Coronary artery (tissue), 2 donors: ENCODE data around the gene WHRN.

Experiments
- DNase-seq: peaks from one replicate; pipeline ENCODE4 v3.0.0-alpha.2; 2017; ENCODE audit warnings: low spot score
- H3K27ac ChIP-seq, 2 donors: fragments of 200-600 bp; sonication (generic); one replicate each; pipeline ENCODE4 v1.5.1; 2016 to 2019
- H3K4me3 ChIP-seq: fragments of 200-600 bp; sonication (generic); 2 replicates; pipeline ENCODE4 v1.5.1; 2016; ENCODE audit warnings: mild to moderate bottlenecking, moderate library complexity
- CTCF ChIP-seq: fragments of 200-600 bp; sonication (generic); IDR thresholded peaks from one replicate; pipeline ENCODE4 v1.5.1; 2019; ENCODE audit warnings: antibody characterized with exemption

The WHRN gene

GRCh38 chr9:114478871-114479270, 26.4 kb downstream of the WHRN start:
- no peak overlapping the region for H3K4me3 ChIP-seq
- no peak for DNase-seq
- no peak overlapping the region for H3K27ac ChIP-seq
- TF ChIP-seq CTCF: no peak

- DNase-seq: no peak
Observed at GRCh38 chr9:114478459-114478858, 26.8 kb downstream of the WHRN start.

GRCh38 chr9:114477642-114478041, 27.6 kb downstream of the WHRN start:
- Histone ChIP-seq H3K27ac (no peak overlapping the region), H3K4me3 (no peak overlapping the region)
- no peak for DNase-seq
- no peak for TF ChIP-seq CTCF

More at GRCh38 chr9:114478459-114478858, 26.8 kb downstream of the WHRN start:
- no peak for TF ChIP-seq CTCF
- Histone ChIP-seq H3K27ac (no peak overlapping the region), H3K4me3 (no peak overlapping the region)

- Histone ChIP-seq H3K4me3 (no peak overlapping the region), H3K27ac (no peak overlapping the region)
- DNase-seq: no peak
- no peak for TF ChIP-seq CTCF
Observed at GRCh38 chr9:114476891-114477469, 28.3 kb downstream of the WHRN start.

GRCh38 chr9:114475412-114476135, 29.7 kb downstream of the WHRN start:
- Histone ChIP-seq H3K27ac (no peak overlapping the region), H3K4me3 (no peak overlapping the region)
- DNase-seq: no peak
- TF ChIP-seq CTCF: no peak

- Histone ChIP-seq H3K4me3 (no peak overlapping the region), H3K27ac (no peak overlapping the region)
- no peak for TF ChIP-seq CTCF
- no peak for DNase-seq
Observed at GRCh38 chr9:114474425-114474824, 30.8 kb downstream of the WHRN start.

- H3K27ac ChIP-seq: no peak overlapping the region
- no peak overlapping the region for H3K4me3 ChIP-seq
Observed at GRCh38 chr9:114473447-114473801, 31.8 kb downstream of the WHRN start.

More at GRCh38 chr9:114473447-114473801, 31.8 kb downstream of the WHRN start:
- no peak for TF ChIP-seq CTCF
- DNase-seq: no peak
